H4 (cell line): ENCODE measurements around the gene LRRC27. TPM values are rescaled to one million over a fixed set of nuclear protein-coding genes. Genes with fewer than 3 reads are reported as not detected.
"Not testable (repeated sequence)": the region's sequence is repeated elsewhere in the genome, so short reads cannot be mapped to it uniquely, and the experiment has no call there.

Source experiments
- DNase-seq: peaks from one replicate; pipeline ENCODE4 v3.0.0-alpha.2; 2015; ENCODE audit warnings: low spot score
- total RNA-seq: library from RNA; depleted of rRNA; stranded (reverse); fragments of >200 nt; shearing (Covaris generic); gene quantifications from 2 replicates; pipeline ENCODE4 v1.2.3, GENCODE V29; 2014

The LRRC27 gene
- total RNA-seq, 1 experiment from 2014 or later: 4.7 TPM

DNA sequence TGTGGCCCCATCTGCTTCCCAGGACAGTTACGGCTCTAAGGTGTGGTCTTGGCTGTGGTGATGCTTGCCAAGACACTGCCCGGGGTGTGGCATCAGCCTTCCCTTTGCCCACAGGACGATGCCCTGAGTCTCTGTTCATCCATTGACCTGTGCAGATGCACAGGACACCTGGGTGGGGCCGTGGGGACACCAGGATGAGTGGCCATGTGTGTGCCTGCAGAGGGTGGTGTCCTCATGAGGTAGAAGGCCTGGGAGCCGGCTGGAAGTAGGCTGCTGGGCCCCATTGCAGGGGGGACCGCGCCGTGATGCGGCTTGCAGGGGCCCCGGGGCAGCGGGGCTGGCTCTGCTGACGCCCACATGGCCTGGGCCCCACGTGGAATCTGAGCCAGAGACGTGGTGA, 42.6 kb downstream of the LRRC27 start:
- no peak for DNase-seq

DNA sequence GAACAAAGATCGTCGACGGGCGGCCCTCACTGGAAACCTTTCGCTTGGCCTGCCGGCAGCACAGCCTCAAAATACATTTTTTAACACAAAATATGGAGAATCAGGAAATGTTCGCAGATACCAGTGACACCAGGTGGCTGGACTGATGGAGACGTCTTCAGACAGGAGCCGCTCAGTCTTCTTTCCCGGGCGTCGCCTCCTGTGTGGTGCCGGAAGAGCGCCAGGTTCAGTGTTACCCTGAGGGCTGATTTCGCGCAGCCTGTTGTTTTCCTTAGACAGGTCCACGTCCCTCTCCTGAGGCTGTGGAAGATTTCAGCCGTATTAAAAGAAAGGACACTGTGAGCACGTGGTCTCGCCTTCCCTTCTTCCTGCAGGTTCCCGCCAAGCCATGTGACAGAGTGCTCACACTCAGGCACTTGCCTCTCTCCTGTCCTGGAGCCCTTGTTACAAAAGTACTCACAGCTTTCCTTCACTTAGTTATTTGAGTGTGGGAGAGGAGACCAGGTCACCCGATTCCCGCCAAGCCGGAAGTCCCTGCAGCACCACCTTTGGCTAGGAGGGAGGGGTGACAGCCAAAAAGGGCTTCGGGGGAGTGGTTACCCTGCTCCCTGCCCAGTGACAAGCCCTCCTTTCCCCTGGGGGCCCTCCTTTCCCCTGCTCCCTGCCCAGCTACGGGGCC, 43.3 kb downstream of the LRRC27 start:
- DNase-seq: no peak

DNA sequence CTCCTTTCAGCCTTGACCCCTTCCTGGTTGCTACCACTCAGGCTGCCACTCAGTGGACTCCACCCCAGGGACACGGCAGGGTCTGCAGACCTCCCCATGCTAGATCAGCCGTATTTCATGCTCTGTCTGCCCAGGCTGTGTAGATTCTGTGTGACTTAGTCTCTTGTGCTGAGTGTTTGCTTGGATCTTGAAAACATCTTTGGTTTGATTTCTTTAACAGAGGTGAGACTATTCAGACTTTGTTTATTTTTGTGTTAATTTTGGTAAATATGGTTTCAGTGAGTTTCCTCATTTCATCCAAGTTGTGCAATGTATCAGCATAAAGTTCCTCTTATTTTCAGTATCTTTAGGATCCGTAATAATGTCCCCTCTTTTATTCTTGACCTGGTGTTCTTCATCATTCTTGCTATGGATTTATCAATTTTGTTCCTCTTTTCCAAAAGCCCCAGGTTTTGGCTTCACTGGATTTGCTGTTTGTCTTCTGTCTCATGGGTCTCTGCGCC, 43.9 kb downstream of the LRRC27 start:
- no peak for DNase-seq

DNA sequence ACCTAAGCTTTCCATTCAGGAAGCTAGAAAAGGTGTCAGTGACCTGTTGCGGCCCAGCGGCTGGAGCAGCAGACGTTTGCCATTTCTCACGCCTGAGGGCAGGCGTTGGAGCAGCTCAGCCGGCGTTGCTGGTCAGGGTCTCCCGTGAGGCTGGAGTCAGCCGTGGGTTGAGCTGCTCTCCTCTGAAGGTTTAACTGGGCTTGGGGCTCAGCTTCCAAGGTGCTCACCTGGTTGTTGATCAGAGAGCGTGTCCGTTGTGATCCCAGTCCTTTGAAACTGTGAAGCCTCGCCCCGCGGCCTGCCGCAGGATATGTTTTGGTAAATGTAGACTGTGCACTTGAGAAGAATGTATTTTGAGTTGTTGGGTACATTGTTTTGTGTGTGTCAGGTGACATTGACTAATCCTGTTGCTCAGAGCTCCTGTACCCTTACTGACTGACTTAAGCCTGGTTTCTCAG, 44.4 kb downstream of the LRRC27 start:
- no peak for DNase-seq

DNA sequence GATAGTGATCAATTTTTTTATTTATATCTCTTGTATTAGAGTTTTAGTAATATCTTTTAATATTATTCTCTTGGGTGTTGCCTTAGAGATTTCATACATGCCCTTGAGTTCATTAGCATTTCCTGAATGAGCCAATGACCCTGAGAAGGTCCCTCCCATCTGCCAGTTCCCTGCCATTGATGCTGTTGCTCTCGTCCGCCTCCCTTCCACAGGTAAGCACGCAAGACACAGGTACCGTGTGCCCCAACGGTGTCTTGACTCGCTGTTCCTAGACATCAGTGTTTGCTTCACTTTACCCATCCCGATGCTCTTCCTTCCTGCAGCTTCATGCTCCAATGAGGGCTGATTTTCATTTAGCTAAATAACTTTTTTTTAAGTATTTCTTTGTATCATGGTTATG, 45.3 kb downstream of the LRRC27 start:
- no peak for DNase-seq

DNA sequence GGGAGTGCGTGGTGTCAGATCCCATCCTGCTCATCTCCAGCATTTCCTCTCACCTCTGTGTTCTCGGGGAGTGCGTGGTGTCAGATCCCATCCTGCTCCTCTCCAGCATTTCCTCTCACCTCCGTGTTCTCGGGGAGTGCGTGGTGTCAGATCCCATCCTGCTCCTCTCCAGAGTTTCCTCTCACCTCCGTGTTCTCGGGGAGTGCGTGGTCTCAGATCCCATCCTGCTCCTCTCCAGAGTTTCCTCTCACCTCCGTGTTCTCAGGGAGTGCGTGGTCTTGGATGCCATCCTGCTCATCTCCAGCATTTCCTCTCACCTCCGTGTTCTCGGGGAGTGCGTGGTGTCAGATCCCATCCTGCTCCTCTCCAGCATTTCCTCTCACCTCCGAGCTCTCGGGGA, 47.0 kb downstream of the LRRC27 start:
- DNase-seq: not testable (repeated sequence)

DNA sequence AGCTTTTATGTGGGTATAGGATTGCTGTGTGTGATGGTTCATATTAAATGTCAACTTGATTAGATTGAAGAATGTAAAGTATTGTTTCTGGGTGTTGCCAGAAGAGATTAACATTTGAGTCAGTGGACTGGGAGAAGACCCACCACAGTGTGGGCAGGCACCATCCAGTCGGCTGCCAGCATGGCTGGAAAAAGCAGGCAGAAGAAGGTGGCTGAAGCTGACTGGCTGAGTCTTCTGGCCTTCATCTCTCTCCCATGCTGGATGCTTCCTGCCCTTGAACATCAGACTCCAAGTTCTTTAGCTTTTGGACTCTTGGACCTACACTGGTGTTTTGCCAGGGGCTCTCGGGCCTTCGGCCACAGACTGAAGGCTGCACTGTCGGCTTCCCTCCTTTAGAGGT, 49.0 kb downstream of the LRRC27 start:
- DNase-seq: not testable (repeated sequence)

DNA sequence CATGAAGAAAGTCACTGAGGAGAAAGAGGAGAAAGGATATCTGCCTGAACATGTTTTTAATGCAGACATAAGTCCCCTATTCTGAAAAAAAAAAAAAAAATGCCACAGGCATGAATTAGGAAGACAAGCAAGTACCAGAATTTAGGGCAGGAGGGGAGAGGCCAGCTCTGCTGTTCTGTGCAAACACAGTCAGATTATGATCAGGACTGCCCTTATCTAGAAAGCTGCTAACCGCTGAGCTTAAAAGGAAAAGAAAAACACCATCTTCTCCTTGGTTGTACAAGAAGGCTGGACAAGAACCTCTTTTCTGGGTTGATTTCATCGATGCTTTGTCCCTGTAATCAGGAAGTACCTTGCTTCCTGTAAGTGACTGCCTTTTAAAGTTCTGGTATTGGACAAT, 49.7 kb downstream of the LRRC27 start:
- no peak for DNase-seq

DNA sequence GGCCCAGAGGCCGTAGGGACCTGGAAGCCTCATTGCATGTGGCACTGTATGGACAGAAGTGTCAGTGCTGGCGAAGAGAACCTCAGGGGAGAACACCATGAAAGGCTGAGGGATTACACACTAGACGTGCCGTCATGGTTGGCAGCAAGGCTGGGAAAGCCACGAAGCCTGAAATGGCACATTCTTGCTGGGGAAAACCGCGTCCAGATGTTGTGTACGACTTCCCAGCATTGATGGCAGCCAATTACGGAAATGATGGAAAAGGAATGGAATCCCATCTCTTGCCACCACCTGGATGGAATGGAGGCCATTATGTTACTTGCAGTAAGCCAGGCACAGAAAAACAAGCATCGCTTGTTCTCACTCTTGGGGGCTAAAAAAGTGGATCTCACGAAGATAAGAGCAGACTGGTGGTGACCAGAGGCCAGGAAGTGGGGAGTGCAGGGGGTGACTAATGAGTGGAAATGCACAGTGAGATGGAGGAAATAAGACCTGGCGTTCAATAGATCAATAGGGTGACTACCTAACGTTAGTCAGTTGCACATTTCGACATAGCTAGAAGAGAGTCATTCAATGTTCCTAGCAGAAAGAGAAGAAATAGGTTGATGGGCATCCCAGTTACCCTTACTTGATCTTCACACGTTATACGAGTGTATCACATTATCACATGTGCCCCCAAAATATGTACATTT, 50.4 kb downstream of the LRRC27 start:
- peak; percentile 83 for DNase-seq

DNA sequence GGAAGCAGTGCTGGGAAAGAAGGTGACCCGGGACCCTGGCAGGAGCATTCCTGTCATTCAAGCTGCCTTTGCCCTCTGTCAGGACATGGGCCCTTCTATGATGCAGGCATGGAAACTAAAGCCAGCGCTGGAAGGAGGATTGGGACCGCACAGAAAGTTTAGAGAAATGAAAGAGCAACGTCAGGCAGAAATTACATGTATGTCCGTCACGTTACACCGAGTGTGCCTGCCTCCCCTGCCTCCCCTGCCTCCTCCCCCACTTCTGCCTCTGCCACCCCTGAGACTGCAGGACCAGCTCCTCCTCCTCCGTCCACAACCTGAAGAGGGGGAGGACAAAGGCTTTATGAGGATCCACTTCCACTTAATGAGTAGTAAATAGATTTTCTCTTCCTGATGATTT, 51.1 kb downstream of the LRRC27 start:
- DNase-seq: no peak

DNA sequence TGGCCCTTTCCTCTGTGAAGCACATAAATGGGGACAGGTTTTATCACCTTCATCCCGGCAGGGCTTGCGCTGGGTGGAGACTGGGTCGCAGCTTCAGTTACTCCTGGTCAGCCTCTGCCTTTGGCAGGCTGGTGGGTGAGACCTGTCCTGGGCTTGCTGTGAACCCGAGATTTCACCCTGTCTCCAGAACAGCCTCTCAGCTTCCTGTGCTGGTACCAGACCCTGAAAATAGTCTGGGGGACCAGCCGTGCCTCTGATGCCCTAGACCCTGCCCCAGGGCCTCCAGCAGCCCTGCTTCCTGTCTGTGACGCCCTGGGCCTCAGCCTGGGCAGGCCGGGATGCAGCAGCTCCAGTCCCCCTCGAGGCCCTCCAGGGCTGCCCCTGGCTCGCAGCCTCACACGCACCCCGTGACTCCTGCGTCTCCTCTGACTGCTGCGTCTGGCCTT, 51.8 kb downstream of the LRRC27 start:
- DNase-seq: no peak

DNA sequence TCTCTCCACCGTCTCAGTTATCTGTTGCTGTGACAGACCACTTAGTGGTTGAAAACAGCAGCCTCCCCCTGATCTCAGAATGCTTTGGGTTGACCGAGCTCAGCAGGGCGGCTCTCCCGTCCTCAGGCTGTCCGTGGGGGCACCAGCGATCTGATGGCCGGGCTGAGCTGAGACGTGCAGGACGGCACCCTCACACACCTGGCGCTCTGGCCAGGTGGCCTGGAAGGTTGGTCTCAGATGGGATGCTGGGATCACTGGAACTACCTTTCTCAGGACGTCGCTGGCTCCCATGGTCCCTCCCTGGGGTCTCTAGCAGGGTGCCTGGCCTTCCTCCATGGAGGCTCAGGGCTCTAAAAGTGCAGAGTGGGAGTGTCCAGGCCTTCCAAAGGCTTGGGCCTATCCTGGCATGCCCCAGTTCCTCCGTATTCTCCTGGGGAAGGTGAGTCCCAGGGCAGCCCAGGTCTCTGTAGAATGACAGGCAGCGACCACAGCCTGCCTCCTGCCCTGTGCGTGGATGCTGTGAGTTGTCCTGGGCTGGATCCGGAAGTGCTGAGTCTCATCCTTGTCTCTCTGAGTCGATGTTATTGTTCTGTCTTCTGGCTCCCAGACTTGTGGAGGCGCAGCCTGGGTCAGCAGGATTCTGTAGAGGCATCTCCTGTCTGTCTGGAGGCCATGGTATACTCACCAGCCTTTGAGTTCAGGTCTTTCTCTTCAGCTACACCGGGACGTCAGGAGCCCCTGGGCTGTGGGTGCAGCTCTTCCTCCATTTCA, 52.8 kb downstream of the LRRC27 start:
- no peak for DNase-seq

DNA sequence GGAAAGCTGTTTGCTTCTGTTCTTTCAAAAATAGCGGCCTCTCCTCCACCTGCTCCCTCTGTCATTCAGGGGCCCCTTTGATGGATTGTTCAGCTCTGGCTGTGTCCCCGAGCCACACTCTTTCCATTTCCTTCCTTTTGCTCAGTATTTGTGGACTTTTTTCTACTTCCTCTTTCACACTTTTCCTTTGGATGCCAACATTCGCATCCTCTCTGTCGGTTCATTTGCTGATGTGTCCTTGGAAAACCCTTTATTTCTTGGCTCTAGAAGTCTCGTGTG, 53.3 kb downstream of the LRRC27 start:
- DNase-seq: no peak

DNA sequence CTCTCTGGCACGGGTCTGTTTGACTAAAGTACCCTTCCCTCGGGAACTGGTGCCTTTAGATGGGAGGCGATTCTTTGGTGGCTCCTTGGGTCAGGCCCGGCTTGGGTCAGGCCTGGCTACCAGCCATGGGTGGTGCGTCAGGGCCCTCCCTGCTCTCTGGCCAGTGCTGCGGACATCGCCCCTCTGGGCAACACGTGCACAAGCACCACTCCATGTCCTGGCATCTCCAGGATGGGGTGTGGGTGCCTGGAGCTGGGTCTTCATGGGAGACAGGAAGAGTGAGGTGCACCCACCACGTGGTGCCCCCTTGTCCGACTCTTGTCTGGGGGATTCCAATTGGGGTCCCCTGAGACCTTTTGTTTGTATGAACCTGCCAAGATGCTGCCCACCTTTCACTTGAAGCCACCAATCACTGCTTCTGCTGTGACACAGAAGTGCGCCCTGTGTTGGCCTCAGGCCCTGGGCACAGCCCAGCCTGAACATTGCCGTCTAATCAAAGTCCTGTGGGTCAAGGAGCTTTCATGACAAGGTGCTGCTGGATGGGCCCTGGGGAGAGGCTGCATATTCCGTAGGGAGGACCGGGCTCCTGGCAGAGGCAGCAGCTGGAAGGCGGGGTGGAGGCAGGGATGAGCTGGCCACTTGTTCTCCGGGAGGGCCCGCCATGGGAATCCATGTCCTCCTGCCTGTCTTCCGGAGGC, 53.9 kb downstream of the LRRC27 start:
- DNase-seq: no peak

DNA sequence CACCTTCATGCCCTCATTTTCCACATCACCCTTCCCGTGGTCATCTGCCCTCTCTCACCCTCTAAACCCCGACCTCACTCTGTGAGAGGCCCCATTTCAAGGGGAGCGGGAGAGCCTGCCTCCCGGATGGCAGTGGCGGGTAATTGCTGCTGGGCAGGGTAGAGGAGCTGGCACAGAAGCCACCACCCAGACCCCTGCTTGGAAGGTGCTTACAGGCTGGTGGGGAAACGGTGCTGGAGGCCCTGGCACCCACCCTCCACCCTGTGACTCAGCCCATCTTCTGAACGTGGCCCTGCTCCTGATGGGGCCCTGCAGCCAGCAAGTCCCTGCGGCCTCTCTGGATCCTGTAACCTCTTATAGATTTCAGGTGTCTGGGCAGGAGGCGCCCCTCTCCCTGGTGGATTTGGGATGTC, 54.4 kb downstream of the LRRC27 start:
- DNase-seq: no peak

DNA sequence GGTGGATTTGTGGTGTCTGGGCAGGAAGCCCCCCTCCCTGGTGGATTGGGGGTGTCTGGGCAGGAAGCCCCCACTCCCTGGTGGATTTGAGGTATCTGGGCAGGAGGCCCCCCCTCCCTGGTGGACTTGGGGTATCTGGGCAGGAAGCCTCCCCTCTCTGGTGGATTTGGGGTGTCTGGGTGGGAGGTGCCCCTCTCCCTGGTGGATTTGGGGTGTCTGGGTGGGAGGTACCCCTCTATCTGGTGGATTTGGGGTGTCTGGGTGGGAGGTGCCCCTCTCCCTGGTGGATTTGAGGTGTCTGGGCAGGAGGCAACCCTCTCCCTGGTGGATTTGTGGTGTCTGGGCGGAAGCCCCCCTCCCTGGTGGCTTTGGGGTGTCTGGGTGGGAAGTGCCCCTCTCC, 54.9 kb downstream of the LRRC27 start:
- not testable (repeated sequence) for DNase-seq

DNA sequence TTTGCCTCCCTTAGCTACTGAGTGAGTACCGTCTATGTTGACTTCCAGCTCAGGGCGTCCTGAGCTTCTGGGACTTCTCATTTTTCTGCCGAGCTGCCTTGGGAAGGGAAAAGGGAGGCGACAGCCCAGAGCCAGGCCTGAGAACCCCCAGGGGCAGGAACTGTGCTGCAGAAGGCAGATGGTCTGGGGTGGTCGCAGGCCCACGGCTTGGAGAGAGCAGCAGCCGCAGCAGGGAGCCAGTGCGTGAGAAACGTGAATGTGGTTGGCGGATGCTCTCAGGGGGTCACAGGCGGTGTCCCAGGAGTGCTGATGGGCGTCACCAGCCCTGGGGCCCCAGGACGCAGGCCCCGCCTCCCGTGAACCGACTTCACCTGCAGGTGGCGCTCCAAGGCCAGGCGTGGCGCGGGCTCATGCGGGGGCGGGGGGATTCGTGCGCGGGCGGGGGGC, 55.8 kb downstream of the LRRC27 start:
- DNase-seq: peak; percentile 50

DNA sequence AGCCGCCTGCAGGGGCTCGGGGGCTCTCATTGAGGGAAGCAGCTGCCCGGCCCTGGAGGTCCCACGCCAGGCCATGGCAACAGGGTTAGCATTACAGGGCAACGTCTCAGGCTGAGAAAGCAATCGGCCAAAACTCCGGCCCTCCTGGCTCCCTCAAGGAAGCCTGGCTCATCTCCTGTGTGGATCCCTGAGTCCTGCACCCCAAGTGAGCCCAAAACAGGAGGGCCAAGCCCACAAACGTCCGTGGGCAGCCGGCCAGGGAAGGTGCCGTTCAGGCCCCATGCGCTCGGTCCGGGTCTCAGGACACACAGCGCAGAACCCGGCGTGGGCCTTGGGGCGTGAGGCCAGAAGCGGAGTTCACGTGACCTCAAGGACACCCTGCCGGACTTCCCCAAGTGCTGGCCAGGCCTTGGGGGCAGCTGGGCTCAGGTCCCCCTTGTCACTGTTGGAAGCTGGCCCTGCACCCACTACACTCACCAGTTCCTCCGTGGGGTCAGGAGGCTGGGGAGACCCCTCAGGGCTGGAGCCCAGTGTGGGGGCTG, 57.0 kb downstream of the LRRC27 start:
- DNase-seq: no peak

DNA sequence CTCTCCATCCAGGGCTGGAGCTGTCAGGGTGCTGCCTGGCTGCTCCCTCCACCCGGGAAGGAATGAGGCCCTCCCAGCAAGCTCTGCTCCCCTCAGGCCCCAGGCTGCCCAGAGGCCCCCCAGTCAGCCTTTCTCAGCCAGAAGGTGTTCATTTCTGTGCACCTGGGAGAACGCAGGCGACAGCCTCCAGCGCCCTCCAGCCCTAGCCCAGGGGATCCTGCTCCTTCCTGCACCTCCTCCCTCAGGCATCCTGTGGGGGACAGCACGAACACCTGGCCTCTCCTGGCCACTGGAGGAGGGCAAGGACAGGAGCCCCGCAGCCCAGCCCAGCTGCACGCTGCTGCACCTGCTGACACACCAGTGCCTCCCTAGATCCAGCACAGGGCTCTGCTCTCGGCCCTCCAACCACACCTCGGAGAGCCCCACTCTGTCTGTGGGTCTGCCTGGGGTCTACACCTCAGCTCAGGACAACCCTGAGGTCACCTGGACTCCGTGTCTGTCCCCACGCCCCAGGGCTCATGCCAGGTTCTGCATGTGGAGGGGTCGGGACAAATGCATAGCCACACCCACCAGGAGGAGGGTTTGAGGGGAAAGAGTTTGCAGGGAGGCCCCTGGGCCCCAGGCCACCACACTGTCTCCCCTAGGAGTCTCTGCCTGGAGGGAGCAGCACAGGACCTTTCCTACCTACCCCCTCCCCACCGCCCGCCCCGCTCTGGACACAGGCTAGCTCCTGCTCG, 57.6 kb downstream of the LRRC27 start:
- no peak for DNase-seq

DNA sequence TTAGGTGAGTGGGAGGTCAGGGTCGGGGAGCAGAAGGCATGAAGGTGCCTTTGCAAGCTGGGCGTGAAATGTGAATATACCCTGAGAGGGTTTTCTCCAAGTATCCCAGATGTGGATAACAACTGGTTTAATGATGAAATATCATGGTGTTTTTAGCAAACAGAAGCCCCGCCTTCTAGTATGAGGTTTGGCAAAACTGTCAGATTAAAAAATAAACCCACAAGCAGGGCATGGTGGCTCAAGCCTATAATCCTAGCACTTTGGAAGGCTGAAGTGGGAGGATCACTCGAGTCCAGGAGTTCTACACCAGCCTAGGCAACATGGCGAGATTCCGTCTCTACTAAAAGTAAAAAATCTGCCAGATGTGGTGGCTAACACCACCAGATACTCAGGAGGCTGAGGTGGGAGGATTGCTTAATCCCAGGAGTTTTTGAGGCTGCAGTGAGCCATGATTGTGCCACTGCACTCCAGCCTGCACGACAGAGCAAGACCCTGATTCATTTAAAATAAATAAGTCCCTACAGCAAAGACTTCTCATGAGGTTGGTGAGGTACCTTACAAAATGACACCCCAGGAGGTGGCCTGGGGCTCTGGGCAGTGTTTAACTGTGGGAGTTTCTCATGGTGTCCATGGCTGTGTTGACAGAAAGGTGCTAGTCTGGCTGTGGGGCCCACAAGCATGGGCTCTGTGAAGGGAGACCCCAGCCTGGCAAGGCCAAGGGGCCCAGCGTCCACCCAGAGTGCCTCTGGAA, 58.4 kb downstream of the LRRC27 start:
- DNase-seq: no peak
